ENCODE data around the gene SLMAP. TPM values are rescaled to one million over a fixed set of nuclear protein-coding genes. Genes with fewer than 3 reads are reported as not detected.

The SLMAP gene
- total RNA-seq, 2 donors from 2014 or later: 57.3 to 103 TPM

- no peak for ATAC-seq
- Mint-ChIP-seq H3K4me1 (ENCODE audit: low read depth in 2 of 2) (no peaks in the 10 kb centered on the region), H3K27me3 (peaks cover 0 to 2% of the 10 kb centered on the region in 2 donors), H3K27ac (no peak overlapping the region), H3K36me3 (no peaks in the 10 kb centered on the region), H3K9me3 (no peaks in the 10 kb centered on the region), H3K4me3 (no peak overlapping the region)
- DNase-seq (ENCODE audit: low spot score): no peak
Measured at GRCh38 chr3:57973715-57974477, 217.8 kb downstream of the SLMAP start.

GRCh38 chr3:57974796-57975388, 218.8 kb downstream of the SLMAP start:
- no peak overlapping the region for H3K4me3 Mint-ChIP-seq
- H3K36me3 Mint-ChIP-seq: no peaks in the 10 kb centered on the region
- H3K9me3 Mint-ChIP-seq: no peaks in the 10 kb centered on the region
- DNase-seq (ENCODE audit: low spot score) (no peak), ATAC-seq (no peak)
- H3K4me1 Mint-ChIP-seq (ENCODE audit: low read depth in 2 of 2): no peaks in the 10 kb centered on the region
- H3K27ac Mint-ChIP-seq: no peak overlapping the region
- H3K27me3 Mint-ChIP-seq: peaks cover 0 to 2% of the 10 kb centered on the region in 2 donors

DNA sequence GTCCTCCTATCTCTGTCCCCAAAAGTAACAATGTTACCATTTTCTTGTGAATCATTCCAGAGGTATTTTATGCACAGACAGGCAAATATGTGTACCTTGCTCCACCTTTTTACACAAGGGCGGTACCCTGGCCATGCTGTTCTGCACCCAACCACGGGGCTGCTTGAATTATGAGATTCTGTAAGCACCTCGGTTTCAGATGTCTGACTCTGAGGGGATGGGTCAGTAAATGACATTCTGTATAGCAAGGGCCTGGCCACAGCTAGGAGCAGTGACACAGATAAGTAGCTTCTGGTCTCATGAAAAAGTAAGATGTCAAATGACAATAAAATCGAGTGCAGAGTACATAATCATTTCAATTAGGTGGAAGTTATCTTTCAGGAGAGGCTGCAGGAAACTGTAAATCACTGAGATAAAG, 221.7 kb downstream of the SLMAP start:
- no peak for DNase-seq (ENCODE audit: low spot score)
- no peak overlapping the region for H3K4me3 Mint-ChIP-seq
- no peak overlapping the region for H3K27ac Mint-ChIP-seq
- H3K27me3 Mint-ChIP-seq: no peaks in the 10 kb centered on the region
- H3K9me3 Mint-ChIP-seq: no peaks in the 10 kb centered on the region
- peaks cover 9 to 10% of the 10 kb centered on the region in 2 donors for H3K4me1 Mint-ChIP-seq (ENCODE audit: low read depth in 2 of 2)
- no peak for ATAC-seq
- no peaks in the 10 kb centered on the region for H3K36me3 Mint-ChIP-seq

GRCh38 chr3:57978316-57978715, 222.2 kb downstream of the SLMAP start:
- H3K27ac Mint-ChIP-seq: no peak overlapping the region
- ATAC-seq (no peak), DNase-seq (ENCODE audit: low spot score) (no peak)
- H3K27me3 Mint-ChIP-seq: no peaks in the 10 kb centered on the region
- no peaks in the 10 kb centered on the region for H3K36me3 Mint-ChIP-seq
- no peak overlapping the region for H3K4me3 Mint-ChIP-seq
- H3K9me3 Mint-ChIP-seq: no peaks in the 10 kb centered on the region
- peaks cover 12 to 15% of the 10 kb centered on the region in 2 donors for H3K4me1 Mint-ChIP-seq (ENCODE audit: low read depth in 2 of 2)

Other genes starting within 250 kb of the SLMAP start
- gene DNAH12, start 212.0 kb upstream of the SLMAP start, total RNA-seq: under 1 TPM; 0.05 to 0.33 TPM
- gene PDE12, start 200.0 kb upstream of the SLMAP start, total RNA-seq: 10 to 100 TPM; 29.5 to 30.0 TPM
- 100 to 1,000 TPM in 1 of 2 donors, 10 to 100 TPM in 1; 92.7 to 112 TPM for gene ARF4, start 159.0 kb upstream of the SLMAP start, total RNA-seq
- 10 to 100 TPM; 19.2 to 28.6 TPM for gene DENND6A, start 63.2 kb upstream of the SLMAP start, total RNA-seq

Measured in natural killer cell treated with Interleukin-12 subunit alpha and Interleukin-12 subunit beta and Interleukin-15 and Interleukin-18, amount 100 ng/mL, for 72 hours (primary cell).